Measurements from ENCODE around the gene PCAT7.
"Not testable (repeated sequence)": the region's sequence is repeated elsewhere in the genome, so short reads cannot be mapped to it uniquely, and the experiment has no call there.

Gene PCAT7

GRCh38 chr9:94577036-94577435 is 22.2 kb downstream of the PCAT7 start:
- TF ChIP-seq CTCF (IDR thresholded peaks at IDR 0.05; ENCODE audit: borderline replicate concordance, insufficient read depth, low read depth, low read length): no peak
- H3K4me3 ChIP-seq (ENCODE audit: low read depth, low read length): no peak overlapping the region

GRCh38 chr9:94577571-94577970 is 22.7 kb downstream of the PCAT7 start:
- H3K4me3 ChIP-seq (ENCODE audit: low read depth, low read length): no peak overlapping the region
- no peak for TF ChIP-seq CTCF (IDR thresholded peaks at IDR 0.05; ENCODE audit: borderline replicate concordance, insufficient read depth, low read depth, low read length)

GRCh38 chr9:94581728-94582127 is 26.8 kb downstream of the PCAT7 start:
- no peak for TF ChIP-seq CTCF (IDR thresholded peaks at IDR 0.05; ENCODE audit: borderline replicate concordance, insufficient read depth, low read depth, low read length)
- no peak overlapping the region for H3K4me3 ChIP-seq (ENCODE audit: low read depth, low read length)

- no peak for TF ChIP-seq CTCF (IDR thresholded peaks at IDR 0.05; ENCODE audit: borderline replicate concordance, insufficient read depth, low read depth, low read length)
- no peak overlapping the region for H3K4me3 ChIP-seq (ENCODE audit: low read depth, low read length)
These were observed 29.7 kb downstream of the PCAT7 start for GRCh38 chr9:94584555-94584954.

- no peak overlapping the region for H3K4me3 ChIP-seq (ENCODE audit: low read depth, low read length)
- no peak for TF ChIP-seq CTCF (IDR thresholded peaks at IDR 0.05; ENCODE audit: borderline replicate concordance, insufficient read depth, low read depth, low read length)
These were observed 31.4 kb downstream of the PCAT7 start for GRCh38 chr9:94586316-94586715.

- TF ChIP-seq CTCF (IDR thresholded peaks at IDR 0.05; ENCODE audit: borderline replicate concordance, insufficient read depth, low read depth, low read length): no peak
- no peak overlapping the region for H3K4me3 ChIP-seq (ENCODE audit: low read depth, low read length)
These were observed 31.9 kb downstream of the PCAT7 start for GRCh38 chr9:94586814-94587213.

- TF ChIP-seq CTCF (IDR thresholded peaks at IDR 0.05; ENCODE audit: borderline replicate concordance, insufficient read depth, low read depth, low read length): no peak
- H3K4me3 ChIP-seq (ENCODE audit: low read depth, low read length): no peak overlapping the region
These were observed 33.8 kb downstream of the PCAT7 start for GRCh38 chr9:94588681-94589080.

GRCh38 chr9:94591046-94591545 is 36.2 kb downstream of the PCAT7 start:
- not testable (repeated sequence) for H3K4me3 ChIP-seq (ENCODE audit: low read depth, low read length)
